IMR-90 (cell line): ENCODE measurements around the gene PPM1A.

Experiments
- CEBPB ChIP-seq: IDR thresholded peaks from 2 replicates; pipeline ENCODE4 v1.6.1; 2012; ENCODE audit warnings: low read depth, low read length, improper control_type of control experiment
- CTCF ChIP-seq: conservative IDR thresholded peaks from 2 replicates; pipeline ENCODE4 v1.5.1; 2012; ENCODE audit warnings: mild to moderate bottlenecking, low read depth, low read length, improper control_type of control experiment
- FOS ChIP-seq: fragments of 150-350 bp; IDR thresholded peaks from 2 replicates; pipeline ENCODE4 v1.6.1; 2016; ENCODE audit warnings: low read depth, low read length
- MAFK ChIP-seq: IDR thresholded peaks from 2 replicates; pipeline ENCODE4 v1.6.1; 2012; ENCODE audit warnings: low read depth, low read length, improper control_type of control experiment
- POLR2A ChIP-seq: IDR thresholded peaks from 2 replicates; pipeline ENCODE4 v1.6.1; 2012; ENCODE audit warnings: mild to moderate bottlenecking, low read depth, low read length
- RAD21 ChIP-seq: IDR thresholded peaks from 2 replicates; pipeline ENCODE4 v1.6.1; 2012; ENCODE audit warnings: low read length, improper control_type of control experiment
- RFX5 ChIP-seq: IDR thresholded peaks from 2 replicates; pipeline ENCODE4 v1.8.0; 2012; ENCODE audit warnings: low read depth, mild to moderate bottlenecking, low read length, moderate library complexity
- TF ChIP-seq, protein P1 (sequence below): fragments of 150-350 bp; IDR thresholded peaks from 2 replicates; pipeline ENCODE4 v1.6.1; 2017; ENCODE audit warnings: mild to moderate bottlenecking, antibody characterized with exemption, low read length, low read depth

DNA sequence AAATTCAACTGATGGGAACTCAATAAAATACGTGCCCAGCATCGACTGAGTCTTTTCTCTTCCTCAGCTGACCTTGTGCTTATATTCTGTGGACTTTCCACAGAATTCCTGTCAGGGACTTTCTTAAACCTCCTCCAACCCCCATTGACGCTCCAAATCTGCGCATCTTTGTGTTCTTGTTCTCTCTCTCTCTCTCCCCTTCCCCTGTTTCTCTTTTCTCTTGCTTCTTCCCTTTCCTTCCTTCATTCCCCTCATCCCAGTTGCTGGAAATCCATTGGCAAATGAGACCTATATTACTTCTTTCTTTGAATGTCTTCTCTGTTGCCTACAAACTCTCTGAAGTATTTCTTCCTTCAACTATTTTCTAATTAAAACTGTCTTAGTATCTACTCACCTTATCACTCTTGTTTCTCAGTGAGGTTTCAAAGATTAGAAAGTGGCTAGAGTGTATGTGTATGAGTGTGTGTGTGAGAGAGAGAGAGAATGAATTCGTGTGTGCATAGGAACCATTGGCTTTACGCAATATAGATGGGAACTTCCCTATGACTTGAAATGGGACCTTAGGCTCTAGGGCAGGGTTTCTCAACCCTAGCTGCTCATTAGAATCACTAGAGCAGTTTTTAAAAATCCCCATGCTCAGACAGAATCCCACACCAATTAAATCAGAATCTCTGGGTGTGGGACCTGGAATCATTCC, 42.0 kb upstream of the PPM1A start:
- TF ChIP-seq CTCF, result no peak
- no peak for TF ChIP-seq POLR2A
- no peak for TF ChIP-seq FOS
- TF ChIP-seq, protein P1, sequence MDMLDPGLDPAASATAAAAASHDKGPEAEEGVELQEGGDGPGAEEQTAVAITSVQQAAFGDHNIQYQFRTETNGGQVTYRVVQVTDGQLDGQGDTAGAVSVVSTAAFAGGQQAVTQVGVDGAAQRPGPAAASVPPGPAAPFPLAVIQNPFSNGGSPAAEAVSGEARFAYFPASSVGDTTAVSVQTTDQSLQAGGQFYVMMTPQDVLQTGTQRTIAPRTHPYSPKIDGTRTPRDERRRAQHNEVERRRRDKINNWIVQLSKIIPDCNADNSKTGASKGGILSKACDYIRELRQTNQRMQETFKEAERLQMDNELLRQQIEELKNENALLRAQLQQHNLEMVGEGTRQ, result no peak
- TF ChIP-seq CEBPB, result no peak
- no peak for TF ChIP-seq RFX5
- no peak for TF ChIP-seq RAD21
- TF ChIP-seq MAFK, result no peak
